MM.1S (cell line): ENCODE data around the gene GPR149.

Experiments
- CTCF ChIP-seq: fragments of 300-600 bp; sonication (generic); IDR thresholded peaks from 2 replicates; pipeline ENCODE4 v1.5.1; 2016; ENCODE audit warnings: antibody characterized with exemption, low read length, mixed read lengths
- EZH2 ChIP-seq: fragments of 300-600 bp; sonication (generic); optimal IDR thresholded peaks from 2 replicates; pipeline ENCODE3; 2017; ENCODE audit warnings: low read depth, mild to moderate bottlenecking, antibody characterized with exemption, low read length, mixed read lengths
- EZH2phosphoT487 ChIP-seq: fragments of 300-600 bp; sonication (generic); IDR thresholded peaks from 2 replicates; pipeline ENCODE4 v1.6.1; 2018; ENCODE audit warnings: antibody characterized with exemption, low read length

- no peak for TF ChIP-seq CTCF
- TF ChIP-seq EZH2: no peak
- TF ChIP-seq EZH2phosphoT487: no peak
Measured at GRCh38 chr3:154361099-154361498, 68.9 kb downstream of the GPR149 start.
